DOHH2 (cell line): ENCODE data around the gene ARNT2.

ENCODE experiments used
- H3F3A ChIP-seq: fragments of 200-600 bp; sonication (generic), shearing (Covaris generic); 2 replicates; pipeline ENCODE4 v1.6.0; 2016; ENCODE audit warnings: antibody characterized with exemption, mild to moderate bottlenecking; ENCODE audit not compliant: control insufficient read depth, insufficient read depth
- H3K27ac ChIP-seq: fragments of 200-600 bp; sonication (generic); 2 replicates; pipeline ENCODE4 v1.5.1; 2014; ENCODE audit warnings: low read depth, mild to moderate bottlenecking, low read length, moderate library complexity
- H3K27me3 ChIP-seq: fragments of 200-600 bp; sonication (generic); 2 replicates; pipeline ENCODE4 v1.6.1; 2014; ENCODE audit warnings: mild to moderate bottlenecking, low read length, mixed read lengths; ENCODE audit not compliant: control insufficient read depth
- H3K36me3 ChIP-seq: fragments of 200-600 bp; sonication (generic); 2 replicates; pipeline ENCODE4 v1.6.1; 2014; ENCODE audit warnings: mild to moderate bottlenecking, low read length, moderate library complexity, mixed read lengths; ENCODE audit not compliant: control insufficient read depth
- H3K4me1 ChIP-seq: fragments of 200-600 bp; sonication (generic); 2 replicates; pipeline ENCODE4 v1.6.1; 2014; ENCODE audit warnings: mild to moderate bottlenecking, low read length, mixed read lengths; ENCODE audit not compliant: control insufficient read depth
- H3K4me2 ChIP-seq: fragments of 200-600 bp; sonication (generic); 2 replicates; pipeline ENCODE4 v1.6.0; 2014; ENCODE audit warnings: mild to moderate bottlenecking, low read length, moderate library complexity
- H3K4me3 ChIP-seq: fragments of 200-600 bp; sonication (generic); 2 replicates; pipeline ENCODE4 v1.5.1; 2014; ENCODE audit warnings: mild to moderate bottlenecking, low read length, mixed read lengths
- H3K79me2 ChIP-seq: fragments of 200-600 bp; sonication (generic); 2 replicates; pipeline ENCODE4 v1.6.1; 2014; ENCODE audit warnings: mild to moderate bottlenecking, low read length, mixed read lengths; ENCODE audit not compliant: control insufficient read depth
- H3K9me2 ChIP-seq: fragments of 200-600 bp; sonication (generic); replicated peaks from 2 replicates; pipeline ENCODE4 v1.6.1; 2014; ENCODE audit warnings: mild to moderate bottlenecking, low read length, mixed read lengths; ENCODE audit not compliant: control insufficient read depth
- H3K9me3 ChIP-seq: fragments of 200-600 bp; sonication (generic); 2 replicates; pipeline ENCODE4 v1.6.1; 2014; ENCODE audit warnings: antibody characterized with exemption, low read length, mixed read lengths; ENCODE audit not compliant: control insufficient read depth, insufficient read depth
- H4K20me1 ChIP-seq: fragments of 200-600 bp; sonication (generic); 2 replicates; pipeline ENCODE4 v1.6.0; 2014; ENCODE audit warnings: low read depth, mild to moderate bottlenecking, antibody characterized with exemption, low read length, moderate library complexity; ENCODE audit not compliant: control insufficient read depth, insufficient read depth
- EZH2phosphoT487 ChIP-seq: fragments of 200-600 bp; sonication (generic); IDR thresholded peaks from 2 replicates; pipeline ENCODE4 v1.6.1; 2017; ENCODE audit warnings: borderline replicate concordance, mild to moderate bottlenecking, antibody characterized with exemption, low read length, moderate library complexity, mixed read lengths
- TF ChIP-seq, protein P1 (sequence below): fragments of 200-600 bp; sonication (generic); IDR thresholded peaks from one replicate; pipeline ENCODE4 v1.5.1; 2014; ENCODE audit warnings: antibody characterized with exemption, mild to moderate bottlenecking, low read depth, low read length; ENCODE audit not compliant: poor library complexity, severe bottlenecking

Gene ARNT2

DNA sequence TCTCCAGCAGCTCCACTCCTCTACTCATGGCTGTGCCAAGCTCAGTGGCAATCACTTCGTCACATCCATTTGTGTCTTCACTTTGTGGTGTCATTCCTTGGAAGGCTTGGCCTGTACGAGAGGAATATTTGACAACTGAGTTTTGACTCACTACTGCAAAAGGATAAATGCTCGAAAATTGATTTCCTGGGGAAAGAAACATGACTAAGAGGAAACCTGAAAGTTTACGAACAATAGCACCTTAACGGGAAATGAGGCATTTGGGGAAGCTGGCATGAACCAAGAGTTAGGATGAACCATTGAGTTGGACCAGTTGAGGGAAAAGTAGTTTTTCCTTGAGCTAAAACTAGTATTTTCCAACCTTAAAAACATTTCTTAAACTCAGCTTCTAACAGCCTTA, 216.7 kb downstream of the ARNT2 start:
- Histone ChIP-seq H3K79me2 (no peaks in the 10 kb centered on the region), H3K27ac (no peak overlapping the region), H3K9me2 (no peaks in the 10 kb centered on the region), H3K36me3 (no peaks in the 10 kb centered on the region), H3K27me3 (no peaks in the 10 kb centered on the region), H3K4me3 (no peak overlapping the region), H3K4me2 (no peak overlapping the region), H3K9me3 (no peaks in the 10 kb centered on the region; the same call in 1 of the 2 replicates), H4K20me1 (no peaks in the 10 kb centered on the region), H3K4me1 (no peaks in the 10 kb centered on the region), H3F3A (no peaks in the 10 kb centered on the region)
- no peak for TF ChIP-seq EZH2phosphoT487
- TF ChIP-seq, protein P1, sequence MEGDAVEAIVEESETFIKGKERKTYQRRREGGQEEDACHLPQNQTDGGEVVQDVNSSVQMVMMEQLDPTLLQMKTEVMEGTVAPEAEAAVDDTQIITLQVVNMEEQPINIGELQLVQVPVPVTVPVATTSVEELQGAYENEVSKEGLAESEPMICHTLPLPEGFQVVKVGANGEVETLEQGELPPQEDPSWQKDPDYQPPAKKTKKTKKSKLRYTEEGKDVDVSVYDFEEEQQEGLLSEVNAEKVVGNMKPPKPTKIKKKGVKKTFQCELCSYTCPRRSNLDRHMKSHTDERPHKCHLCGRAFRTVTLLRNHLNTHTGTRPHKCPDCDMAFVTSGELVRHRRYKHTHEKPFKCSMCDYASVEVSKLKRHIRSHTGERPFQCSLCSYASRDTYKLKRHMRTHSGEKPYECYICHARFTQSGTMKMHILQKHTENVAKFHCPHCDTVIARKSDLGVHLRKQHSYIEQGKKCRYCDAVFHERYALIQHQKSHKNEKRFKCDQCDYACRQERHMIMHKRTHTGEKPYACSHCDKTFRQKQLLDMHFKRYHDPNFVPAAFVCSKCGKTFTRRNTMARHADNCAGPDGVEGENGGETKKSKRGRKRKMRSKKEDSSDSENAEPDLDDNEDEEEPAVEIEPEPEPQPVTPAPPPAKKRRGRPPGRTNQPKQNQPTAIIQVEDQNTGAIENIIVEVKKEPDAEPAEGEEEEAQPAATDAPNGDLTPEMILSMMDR = no peak

DNA sequence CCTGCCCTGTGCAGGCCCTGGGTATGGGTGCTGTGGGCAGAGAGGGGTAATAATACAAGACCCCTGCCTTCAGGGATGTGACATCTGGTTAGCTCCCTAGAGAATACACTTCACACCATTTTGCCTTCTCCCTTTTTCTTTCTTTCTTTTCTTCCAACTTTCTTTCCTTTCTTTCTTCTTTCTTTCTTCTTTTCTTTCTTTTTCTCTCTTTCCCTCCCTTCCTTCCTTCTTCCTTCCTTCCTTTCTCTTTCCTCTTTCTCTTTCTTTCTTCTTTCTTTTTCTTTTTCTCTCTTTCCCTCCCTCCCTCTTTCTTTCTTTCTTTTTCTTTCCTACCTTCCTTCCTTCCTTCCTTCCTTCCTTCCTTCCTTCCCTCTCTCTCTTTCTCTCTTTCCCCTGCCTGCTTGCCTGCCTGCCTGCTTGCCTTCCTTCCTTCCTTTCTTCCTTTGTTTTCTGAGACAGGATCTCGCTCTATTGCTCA, 222.5 kb downstream of the ARNT2 start:
- Histone ChIP-seq H3K4me1 (no peaks in the 10 kb centered on the region), H3K27ac (no peak overlapping the region)
- TF ChIP-seq EZH2phosphoT487 = no peak
- TF ChIP-seq, protein P1 = no peak

DNA sequence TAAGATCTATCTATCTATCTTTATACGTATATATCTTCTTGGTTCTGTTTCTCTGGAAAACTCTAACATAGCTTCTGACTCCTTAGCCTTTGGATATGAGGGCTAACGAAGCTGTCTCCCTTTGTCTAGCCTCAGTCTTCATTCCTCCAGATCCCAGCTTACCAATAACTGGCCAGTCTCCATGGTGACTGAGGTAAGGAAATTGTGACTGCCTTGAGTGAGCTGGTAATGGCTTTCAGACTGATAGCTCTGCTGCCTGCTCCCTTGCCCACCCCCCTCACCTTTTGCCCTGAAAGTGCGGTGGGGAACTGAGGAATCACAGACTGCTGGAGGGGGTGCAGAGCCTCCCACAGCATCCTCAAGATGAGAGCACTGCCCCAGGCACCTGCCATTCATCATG, 225.2 kb downstream of the ARNT2 start:
- no peak overlapping the region for H3K4me2 ChIP-seq
- TF ChIP-seq, protein P1 = no peak
- no peak for TF ChIP-seq EZH2phosphoT487

More for the DNA sequence above, 222.5 kb downstream of the ARNT2 start:
- Histone ChIP-seq H3K9me2 (no peaks in the 10 kb centered on the region), H3K36me3 (no peaks in the 10 kb centered on the region), H3K4me2 (no peak overlapping the region), H3K27me3 (no peaks in the 10 kb centered on the region), H3K9me3 (no peaks in the 10 kb centered on the region; the same call in 1 of the 2 replicates), H3K79me2 (no peaks in the 10 kb centered on the region), H3K4me3 (no peak overlapping the region), H4K20me1 (no peaks in the 10 kb centered on the region), H3F3A (no peaks in the 10 kb centered on the region)

More for the DNA sequence above, 225.2 kb downstream of the ARNT2 start:
- Histone ChIP-seq H3K36me3 (no peaks in the 10 kb centered on the region), H3K4me1 (no peaks in the 10 kb centered on the region), H4K20me1 (no peaks in the 10 kb centered on the region), H3K4me3 (no peak overlapping the region), H3K79me2 (no peaks in the 10 kb centered on the region), H3K27ac (no peak overlapping the region), H3K9me3 (no peaks in the 10 kb centered on the region), H3F3A (no peaks in the 10 kb centered on the region), H3K9me2 (no peaks in the 10 kb centered on the region), H3K27me3 (peaks cover 4% of the 10 kb centered on the region; the same call in 1 of the 2 replicates)
